Measurements from ENCODE around the gene IFT57. TPM values are rescaled to one million over a fixed set of nuclear protein-coding genes. Genes with fewer than 3 reads are reported as not detected.

IFT57 gene
- total and polyA plus RNA-seq, 2 experiments from 2014 or later = 28.6 to 49.0 TPM

DNA sequence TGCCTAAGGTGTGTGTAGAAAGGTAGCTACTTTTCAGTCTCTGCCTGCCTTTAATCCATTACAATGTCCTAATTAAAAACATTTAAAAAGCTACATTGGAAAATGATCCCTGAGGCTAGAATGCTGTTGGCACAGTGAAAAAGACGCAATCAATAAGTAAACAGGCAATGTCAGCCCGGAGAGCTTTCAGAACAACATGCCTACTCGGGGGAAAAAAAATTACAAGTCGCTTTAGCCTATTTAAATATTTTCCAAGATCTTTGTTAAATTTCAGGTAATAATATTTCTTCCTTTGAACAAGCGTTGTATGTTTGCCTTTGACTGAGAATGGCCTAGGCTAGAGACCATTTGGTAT, 84.8 kb downstream of the IFT57 start (continued):
- TF ChIP-seq, protein P1, sequence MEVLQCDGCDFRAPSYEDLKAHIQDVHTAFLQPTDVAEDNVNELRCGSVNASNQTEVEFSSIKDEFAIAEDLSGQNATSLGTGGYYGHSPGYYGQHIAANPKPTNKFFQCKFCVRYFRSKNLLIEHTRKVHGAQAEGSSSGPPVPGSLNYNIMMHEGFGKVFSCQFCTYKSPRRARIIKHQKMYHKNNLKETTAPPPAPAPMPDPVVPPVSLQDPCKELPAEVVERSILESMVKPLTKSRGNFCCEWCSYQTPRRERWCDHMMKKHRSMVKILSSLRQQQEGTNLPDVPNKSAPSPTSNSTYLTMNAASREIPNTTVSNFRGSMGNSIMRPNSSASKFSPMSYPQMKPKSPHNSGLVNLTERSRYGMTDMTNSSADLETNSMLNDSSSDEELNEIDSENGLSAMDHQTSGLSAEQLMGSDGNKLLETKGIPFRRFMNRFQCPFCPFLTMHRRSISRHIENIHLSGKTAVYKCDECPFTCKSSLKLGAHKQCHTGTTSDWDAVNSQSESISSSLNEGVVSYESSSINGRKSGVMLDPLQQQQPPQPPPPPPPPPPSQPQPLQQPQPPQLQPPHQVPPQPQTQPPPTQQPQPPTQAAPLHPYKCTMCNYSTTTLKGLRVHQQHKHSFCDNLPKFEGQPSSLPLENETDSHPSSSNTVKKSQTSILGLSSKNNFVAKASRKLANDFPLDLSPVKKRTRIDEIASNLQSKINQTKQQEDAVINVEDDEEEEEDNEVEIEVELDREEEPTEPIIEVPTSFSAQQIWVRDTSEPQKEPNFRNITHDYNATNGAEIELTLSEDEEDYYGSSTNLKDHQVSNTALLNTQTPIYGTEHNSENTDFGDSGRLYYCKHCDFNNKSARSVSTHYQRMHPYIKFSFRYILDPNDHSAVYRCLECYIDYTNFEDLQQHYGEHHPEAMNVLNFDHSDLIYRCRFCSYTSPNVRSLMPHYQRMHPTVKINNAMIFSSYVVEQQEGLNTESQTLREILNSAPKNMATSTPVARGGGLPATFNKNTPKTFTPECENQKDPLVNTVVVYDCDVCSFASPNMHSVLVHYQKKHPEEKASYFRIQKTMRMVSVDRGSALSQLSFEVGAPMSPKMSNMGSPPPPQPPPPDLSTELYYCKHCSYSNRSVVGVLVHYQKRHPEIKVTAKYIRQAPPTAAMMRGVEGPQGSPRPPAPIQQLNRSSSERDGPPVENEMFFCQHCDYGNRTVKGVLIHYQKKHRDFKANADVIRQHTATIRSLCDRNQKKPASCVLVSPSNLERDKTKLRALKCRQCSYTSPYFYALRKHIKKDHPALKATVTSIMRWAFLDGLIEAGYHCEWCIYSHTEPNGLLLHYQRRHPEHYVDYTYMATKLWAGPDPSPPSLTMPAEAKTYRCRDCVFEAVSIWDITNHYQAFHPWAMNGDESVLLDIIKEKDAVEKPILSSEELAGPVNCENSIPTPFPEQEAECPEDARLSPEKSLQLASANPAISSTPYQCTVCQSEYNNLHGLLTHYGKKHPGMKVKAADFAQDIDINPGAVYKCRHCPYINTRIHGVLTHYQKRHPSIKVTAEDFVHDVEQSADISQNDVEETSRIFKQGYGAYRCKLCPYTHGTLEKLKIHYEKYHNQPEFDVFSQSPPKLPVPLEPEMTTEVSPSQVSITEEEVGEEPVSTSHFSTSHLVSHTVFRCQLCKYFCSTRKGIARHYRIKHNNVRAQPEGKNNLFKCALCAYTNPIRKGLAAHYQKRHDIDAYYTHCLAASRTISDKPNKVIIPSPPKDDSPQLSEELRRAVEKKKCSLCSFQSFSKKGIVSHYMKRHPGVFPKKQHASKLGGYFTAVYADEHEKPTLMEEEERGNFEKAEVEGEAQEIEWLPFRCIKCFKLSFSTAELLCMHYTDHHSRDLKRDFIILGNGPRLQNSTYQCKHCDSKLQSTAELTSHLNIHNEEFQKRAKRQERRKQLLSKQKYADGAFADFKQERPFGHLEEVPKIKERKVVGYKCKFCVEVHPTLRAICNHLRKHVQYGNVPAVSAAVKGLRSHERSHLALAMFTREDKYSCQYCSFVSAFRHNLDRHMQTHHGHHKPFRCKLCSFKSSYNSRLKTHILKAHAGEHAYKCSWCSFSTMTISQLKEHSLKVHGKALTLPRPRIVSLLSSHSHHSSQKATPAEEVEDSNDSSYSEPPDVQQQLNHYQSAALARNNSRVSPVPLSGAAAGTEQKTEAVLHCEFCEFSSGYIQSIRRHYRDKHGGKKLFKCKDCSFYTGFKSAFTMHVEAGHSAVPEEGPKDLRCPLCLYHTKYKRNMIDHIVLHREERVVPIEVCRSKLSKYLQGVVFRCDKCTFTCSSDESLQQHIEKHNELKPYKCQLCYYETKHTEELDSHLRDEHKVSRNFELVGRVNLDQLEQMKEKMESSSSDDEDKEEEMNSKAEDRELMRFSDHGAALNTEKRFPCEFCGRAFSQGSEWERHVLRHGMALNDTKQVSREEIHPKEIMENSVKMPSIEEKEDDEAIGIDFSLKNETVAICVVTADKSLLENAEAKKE (CRISPR knock-in tag; IDR thresholded peaks at IDR 0.05) = no peak
- no peak for TF ChIP-seq CTCF (conservative IDR thresholded peaks at IDR 0.05; ENCODE audit: low read depth in 2 of 2)
- TF ChIP-seq JUNB (IDR thresholded peaks at IDR 0.05; ENCODE audit: unreplicated experiment) = no peak
- no peak for TF ChIP-seq ZNF331 (CRISPR knock-in tag; IDR thresholded peaks at IDR 0.05; ENCODE audit: low read depth)
- TF ChIP-seq ZNF114 (CRISPR knock-in tag; IDR thresholded peaks at IDR 0.05) = no peak

DNA sequence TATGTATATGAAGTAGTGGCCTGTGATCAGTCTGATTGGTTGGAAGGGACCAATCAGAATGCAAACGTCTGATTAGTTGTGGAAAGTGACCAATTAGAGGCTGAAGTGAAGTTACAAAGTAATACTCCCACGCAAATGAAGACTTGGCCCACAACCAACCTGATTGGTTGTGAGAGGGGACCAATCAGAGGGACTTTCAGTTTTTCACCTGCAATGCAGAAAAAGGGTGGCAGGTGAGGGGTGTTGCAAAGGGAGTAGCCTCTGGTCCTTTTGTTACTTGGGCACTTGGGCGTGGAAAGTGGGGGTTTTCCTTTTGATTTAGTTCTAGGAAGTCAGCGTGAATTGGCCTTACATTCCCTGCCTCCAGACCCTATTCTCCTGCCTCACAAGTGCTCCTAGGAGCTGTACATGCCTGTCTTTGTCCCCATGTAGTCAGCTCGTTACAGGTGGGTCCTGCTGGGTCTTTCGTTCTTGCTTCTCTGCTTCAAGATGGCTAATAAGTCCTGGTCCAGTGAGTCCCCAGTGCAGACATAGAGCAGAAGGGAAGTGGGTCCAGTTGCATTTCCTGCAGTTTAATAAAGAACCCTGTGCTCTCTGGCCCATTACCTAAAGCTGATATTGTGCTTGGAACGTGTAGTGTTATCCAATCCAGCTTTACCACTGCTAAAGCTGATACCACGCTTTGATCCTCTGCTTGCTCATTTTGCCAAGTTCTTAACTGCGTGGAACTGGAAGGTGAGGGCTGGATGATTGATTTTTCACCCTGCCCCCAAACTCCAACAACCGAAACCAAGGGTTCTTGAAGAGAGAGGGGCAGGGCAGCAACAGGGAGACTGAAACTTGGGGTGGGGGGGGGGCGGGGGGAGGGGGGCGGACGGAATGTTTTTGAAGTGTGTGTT, 85.4 kb downstream of the IFT57 start:
- H3K79me2 ChIP-seq (replicated peaks; ENCODE audit: insufficient read depth) = no peaks in the 10 kb centered on the region
- no peaks in the 10 kb centered on the region for H3K36me3 ChIP-seq (ENCODE audit: insufficient read depth)
- no peaks in the 10 kb centered on the region for H4K20me1 ChIP-seq (replicated peaks; ENCODE audit: insufficient read depth)
- no peaks in the 10 kb centered on the region for H3K9me3 Mint-ChIP-seq
- no peak overlapping the region for H3K4me3 ChIP-seq
- H2AFZ ChIP-seq = peak overlapping the region; percentile 85; the same call in 1 of the 2 replicates
- H3F3A ChIP-seq (replicated peaks; ENCODE audit: low read depth) = no peaks in the 10 kb centered on the region
- peak; percentile 23 for DNase-seq (ENCODE audit: low spot score)
- peak; percentile 50; the same call in 2 of the 3 replicates for ATAC-seq
- peaks cover 4% of the 10 kb centered on the region for H3K27me3 Mint-ChIP-seq (ENCODE audit: insufficient read depth, low read depth, poor library complexity)
- no peak overlapping the region for H3K4me2 ChIP-seq
- H3K9me2 ChIP-seq (ENCODE audit: insufficient read depth) = 0 out of 2 replicates have a peak, but pooled peaks cover 5% of the 10 kb centered on the region
- no peaks in the 10 kb centered on the region for H3K27me3 ChIP-seq (ENCODE audit: insufficient read depth)
- no peak overlapping the region for H3K27ac Mint-ChIP-seq
- H3K4me1 Mint-ChIP-seq = peaks cover 10% of the 10 kb centered on the region
- no peak overlapping the region for H3K27ac ChIP-seq (ENCODE audit: low read depth)
- H3K4me1 ChIP-seq (ENCODE audit: insufficient read depth) = peaks cover 6% of the 10 kb centered on the region
- H3K36me3 Mint-ChIP-seq (ENCODE audit: low read depth) = no peaks in the 10 kb centered on the region
- H3K4me3 Mint-ChIP-seq = no peak overlapping the region
- TF ChIP-seq CREB1 (CRISPR knock-in tag; IDR thresholded peaks at IDR 0.05; ENCODE audit: low read depth) (no peak), POLR2AphosphoS5 (IDR thresholded peaks at IDR 0.05; ENCODE audit: low read depth) (no peak), STAT1 (IDR thresholded peaks at IDR 0.05; ENCODE audit: unreplicated experiment) (no peak), EZH2 (IDR thresholded peaks at IDR 0.05; ENCODE audit: low read depth, unreplicated experiment) (no peak), EZH2phosphoT487 (IDR thresholded peaks at IDR 0.05; ENCODE audit: unreplicated experiment) (no peak), JUNB (IDR thresholded peaks at IDR 0.05; ENCODE audit: unreplicated experiment) (no peak), ZNF114 (CRISPR knock-in tag; IDR thresholded peaks at IDR 0.05) (no peak)
- TF ChIP-seq, protein P2, sequence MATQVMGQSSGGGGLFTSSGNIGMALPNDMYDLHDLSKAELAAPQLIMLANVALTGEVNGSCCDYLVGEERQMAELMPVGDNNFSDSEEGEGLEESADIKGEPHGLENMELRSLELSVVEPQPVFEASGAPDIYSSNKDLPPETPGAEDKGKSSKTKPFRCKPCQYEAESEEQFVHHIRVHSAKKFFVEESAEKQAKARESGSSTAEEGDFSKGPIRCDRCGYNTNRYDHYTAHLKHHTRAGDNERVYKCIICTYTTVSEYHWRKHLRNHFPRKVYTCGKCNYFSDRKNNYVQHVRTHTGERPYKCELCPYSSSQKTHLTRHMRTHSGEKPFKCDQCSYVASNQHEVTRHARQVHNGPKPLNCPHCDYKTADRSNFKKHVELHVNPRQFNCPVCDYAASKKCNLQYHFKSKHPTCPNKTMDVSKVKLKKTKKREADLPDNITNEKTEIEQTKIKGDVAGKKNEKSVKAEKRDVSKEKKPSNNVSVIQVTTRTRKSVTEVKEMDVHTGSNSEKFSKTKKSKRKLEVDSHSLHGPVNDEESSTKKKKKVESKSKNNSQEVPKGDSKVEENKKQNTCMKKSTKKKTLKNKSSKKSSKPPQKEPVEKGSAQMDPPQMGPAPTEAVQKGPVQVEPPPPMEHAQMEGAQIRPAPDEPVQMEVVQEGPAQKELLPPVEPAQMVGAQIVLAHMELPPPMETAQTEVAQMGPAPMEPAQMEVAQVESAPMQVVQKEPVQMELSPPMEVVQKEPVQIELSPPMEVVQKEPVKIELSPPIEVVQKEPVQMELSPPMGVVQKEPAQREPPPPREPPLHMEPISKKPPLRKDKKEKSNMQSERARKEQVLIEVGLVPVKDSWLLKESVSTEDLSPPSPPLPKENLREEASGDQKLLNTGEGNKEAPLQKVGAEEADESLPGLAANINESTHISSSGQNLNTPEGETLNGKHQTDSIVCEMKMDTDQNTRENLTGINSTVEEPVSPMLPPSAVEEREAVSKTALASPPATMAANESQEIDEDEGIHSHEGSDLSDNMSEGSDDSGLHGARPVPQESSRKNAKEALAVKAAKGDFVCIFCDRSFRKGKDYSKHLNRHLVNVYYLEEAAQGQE (IDR thresholded peaks at IDR 0.05; ENCODE audit: unreplicated experiment) = no peak

Measured in GM23338 (cell line).